IPS DF 4.7 (cell line): ENCODE measurements around the gene MYADM.

Experiments used
- DNase-seq: peaks from one replicate; pipeline ENCODE4 v3.0.0-alpha.2; 2013; ENCODE audit warnings: low spot score; ENCODE audit errors: extremely low read depth

The MYADM gene

GRCh38 chr19:53909471-53910169 lies 41.9 kb downstream of the MYADM start:
- DNase-seq, result no peak

GRCh38 chr19:53910170-53910518 lies 42.5 kb downstream of the MYADM start:
- no peak for DNase-seq

DNA sequence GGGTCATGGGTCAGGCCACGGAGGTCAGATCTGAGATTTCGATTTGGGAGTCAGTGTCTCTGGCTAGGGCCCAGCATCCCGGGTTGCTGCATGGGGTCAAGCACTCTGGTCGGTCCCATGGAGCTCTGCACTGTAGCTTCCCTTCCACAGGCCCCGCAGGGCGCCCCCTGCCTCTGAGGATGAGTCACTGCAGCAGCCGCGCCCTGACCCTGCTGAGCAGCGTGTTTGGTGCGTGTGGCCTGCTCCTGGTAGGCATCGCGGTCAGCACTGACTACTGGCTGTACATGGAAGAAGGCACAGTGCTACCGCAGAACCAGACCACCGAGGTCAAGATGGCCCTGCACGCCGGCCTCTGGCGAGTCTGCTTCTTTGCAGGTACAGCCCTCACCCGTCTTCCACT lies 45.0 kb downstream of the MYADM start:
- DNase-seq, result no peak

GRCh38 chr19:53915000-53915399 lies 47.3 kb downstream of the MYADM start:
- no peak for DNase-seq

DNA sequence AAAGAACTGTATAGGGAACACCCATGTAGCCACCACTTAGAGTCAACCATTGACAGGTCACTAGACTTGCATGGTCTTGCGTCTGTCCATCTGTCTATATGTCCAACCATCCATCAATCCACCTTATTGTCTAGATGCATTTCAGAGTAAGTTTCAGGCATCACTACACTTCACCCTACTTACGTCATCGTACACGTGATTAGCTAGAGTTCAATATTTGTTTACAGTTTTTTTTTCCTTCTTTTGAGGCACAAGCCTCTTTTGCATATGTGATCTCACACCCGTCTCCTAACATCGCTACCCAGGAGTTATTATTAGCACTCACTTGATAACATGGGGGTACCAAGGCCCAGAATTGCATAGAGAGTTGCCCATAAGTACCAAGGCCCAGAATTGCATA lies 48.3 kb downstream of the MYADM start:
- DNase-seq, result no peak

DNA sequence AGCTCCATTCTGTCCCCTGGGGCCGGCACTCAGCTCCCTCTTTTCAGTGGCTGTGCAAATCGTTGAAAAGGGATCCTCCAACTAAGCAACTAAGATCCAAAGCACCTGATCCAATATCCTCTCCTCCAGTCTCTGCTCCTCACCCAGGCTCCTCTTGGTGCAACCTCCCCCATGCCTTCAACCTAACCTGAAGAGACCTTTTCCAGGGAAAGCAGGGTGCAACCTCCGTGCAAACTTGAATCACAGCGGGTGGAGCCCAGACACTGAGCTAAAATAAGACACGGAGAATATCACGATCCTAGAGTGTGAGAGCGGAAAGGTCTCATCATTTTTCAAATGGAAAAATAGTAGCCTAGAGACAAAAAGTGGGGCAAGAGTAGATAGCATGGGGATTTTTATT lies 49.7 kb downstream of the MYADM start:
- no peak for DNase-seq
